Neuron (in vitro differentiated cells): ENCODE data around the gene ATXN7.

Experiments
- H2AFZ ChIP-seq: one replicate; pipeline ENCODE4 v1.6.1; 2013; ENCODE audit warnings: low read depth, mild to moderate bottlenecking, inconsistent platforms, low read length, moderate library complexity
- H3K27me3 ChIP-seq: one replicate; pipeline ENCODE4 v1.6.1; 2013; ENCODE audit warnings: low read length; ENCODE audit not compliant: insufficient read depth
- H3K36me3 ChIP-seq: one replicate; pipeline ENCODE4 v1.6.1; 2013; ENCODE audit warnings: low read length; ENCODE audit not compliant: insufficient read depth
- H3K4me1 ChIP-seq: one replicate; pipeline ENCODE4 v1.6.1; 2013; ENCODE audit warnings: low read length; ENCODE audit not compliant: insufficient read depth
- H3K4me3 ChIP-seq: 2 replicates; pipeline ENCODE4 v1.5.1; 2013; ENCODE audit warnings: mild to moderate bottlenecking, low read length, moderate library complexity
- H3K9me3 ChIP-seq: one replicate; pipeline ENCODE4 v1.6.1; 2013; ENCODE audit warnings: low read length

ATXN7 gene

DNA sequence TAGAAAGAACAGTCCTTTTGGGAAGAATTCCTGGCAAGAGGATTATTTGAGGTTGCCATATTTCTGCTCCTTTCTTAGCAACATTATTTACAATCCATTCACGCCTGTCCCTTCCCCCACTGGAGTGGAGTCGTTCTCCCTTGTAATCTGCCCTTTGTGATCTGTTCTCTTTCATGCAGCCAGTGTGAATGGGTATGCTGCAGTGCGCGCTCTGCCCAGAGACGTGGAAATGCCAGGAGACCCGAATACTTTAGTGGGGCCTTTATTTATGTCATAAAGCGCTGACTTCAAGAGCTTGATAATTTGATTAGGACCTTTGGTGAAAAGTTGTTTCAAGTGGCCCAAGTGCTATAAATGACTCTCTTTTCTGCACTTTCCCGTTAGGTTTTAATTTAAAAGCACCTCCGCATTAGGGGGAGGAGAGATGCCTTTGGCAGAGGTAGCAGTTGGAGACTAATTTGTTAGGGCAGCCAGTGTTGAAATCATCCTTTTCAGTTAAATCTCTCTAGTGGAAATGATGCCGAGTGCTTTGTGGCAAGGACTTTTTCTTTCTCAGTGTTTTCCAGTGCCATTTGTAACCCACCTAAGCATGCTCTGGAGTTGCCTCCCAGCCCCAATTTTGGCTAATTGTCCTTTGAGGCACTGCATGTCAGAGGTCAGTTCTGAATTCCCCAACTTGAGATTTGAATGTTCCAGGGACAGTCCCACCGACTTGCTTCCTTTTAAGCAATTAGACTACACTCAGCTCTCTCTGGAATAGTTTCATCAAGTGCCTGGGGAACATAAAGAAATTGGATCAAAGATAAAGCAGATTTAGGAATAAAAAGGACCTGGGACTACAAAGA is 107.2 kb downstream of the ATXN7 start:
- peak overlapping the region; percentile 26 for H3K4me3 ChIP-seq
- H2AFZ ChIP-seq: no peak overlapping the region
- peaks cover 68% of the 10 kb centered on the region for H3K4me1 ChIP-seq
- peaks cover 5% of the 10 kb centered on the region for H3K36me3 ChIP-seq
- no peaks in the 10 kb centered on the region for H3K27me3 ChIP-seq
- no peaks in the 10 kb centered on the region for H3K9me3 ChIP-seq

GRCh38 chr3:63972196-63972595 is 108.5 kb downstream of the ATXN7 start:
- Histone ChIP-seq H3K4me3 (no peak overlapping the region), H3K4me1 (peaks cover 71% of the 10 kb centered on the region), H3K27me3 (no peaks in the 10 kb centered on the region), H3K36me3 (peaks cover 5% of the 10 kb centered on the region), H3K9me3 (no peaks in the 10 kb centered on the region), H2AFZ (no peak overlapping the region)

- no peaks in the 10 kb centered on the region for H3K9me3 ChIP-seq
- H3K4me3 ChIP-seq: no peak overlapping the region
- H3K36me3 ChIP-seq: peaks cover 5% of the 10 kb centered on the region
- no peak overlapping the region for H2AFZ ChIP-seq
- H3K27me3 ChIP-seq: no peaks in the 10 kb centered on the region
- H3K4me1 ChIP-seq: peaks cover 69% of the 10 kb centered on the region
Observed at GRCh38 chr3:63972987-63973386, 109.3 kb downstream of the ATXN7 start.

DNA sequence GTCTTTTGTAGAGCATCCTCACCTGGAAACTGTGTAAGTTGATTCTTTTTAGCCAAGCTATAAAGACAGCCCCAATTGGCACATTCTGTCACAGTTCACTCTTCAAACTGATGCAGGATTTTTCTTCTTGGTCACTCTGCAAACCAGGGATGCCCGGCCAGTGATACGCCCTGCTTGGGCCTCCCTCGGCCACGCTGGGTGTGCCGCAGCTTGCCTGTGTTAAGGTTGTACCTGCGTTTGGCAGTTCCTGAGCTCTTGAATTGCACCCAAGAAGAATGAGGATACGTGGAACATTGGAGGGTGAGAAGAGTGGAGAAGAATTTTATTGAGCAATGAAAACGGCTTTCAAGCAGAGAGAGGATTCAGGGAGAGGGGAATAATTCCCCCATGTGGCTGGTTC is 109.7 kb downstream of the ATXN7 start:
- no peak overlapping the region for H3K4me3 ChIP-seq
- no peaks in the 10 kb centered on the region for H3K9me3 ChIP-seq
- no peaks in the 10 kb centered on the region for H3K27me3 ChIP-seq
- peaks cover 65% of the 10 kb centered on the region for H3K4me1 ChIP-seq
- no peak overlapping the region for H2AFZ ChIP-seq
- H3K36me3 ChIP-seq: peaks cover 5% of the 10 kb centered on the region

DNA sequence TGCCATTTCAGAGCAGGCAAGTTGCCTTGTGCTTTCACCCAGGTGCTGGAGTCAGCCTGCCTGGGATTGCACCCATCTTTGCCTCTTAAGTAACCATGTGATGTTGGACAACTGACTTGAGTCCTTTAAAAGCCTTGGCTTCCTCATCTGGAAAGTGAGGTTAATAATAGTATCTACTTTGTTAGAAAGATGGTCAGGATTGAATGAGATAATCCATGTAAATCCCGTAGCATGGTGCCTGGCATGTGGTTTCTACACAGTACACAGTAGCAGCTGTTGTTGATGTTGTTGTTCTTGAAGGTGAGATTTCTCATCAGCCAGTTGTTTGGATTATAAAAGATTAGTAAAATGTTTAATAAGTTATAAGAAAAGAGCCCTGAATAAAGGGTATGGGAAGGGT is 110.8 kb downstream of the ATXN7 start:
- Histone ChIP-seq H3K9me3 (no peaks in the 10 kb centered on the region), H3K27me3 (no peaks in the 10 kb centered on the region), H3K4me3 (no peak overlapping the region), H2AFZ (no peak overlapping the region), H3K4me1 (peaks cover 55% of the 10 kb centered on the region), H3K36me3 (peaks cover 5% of the 10 kb centered on the region)

DNA sequence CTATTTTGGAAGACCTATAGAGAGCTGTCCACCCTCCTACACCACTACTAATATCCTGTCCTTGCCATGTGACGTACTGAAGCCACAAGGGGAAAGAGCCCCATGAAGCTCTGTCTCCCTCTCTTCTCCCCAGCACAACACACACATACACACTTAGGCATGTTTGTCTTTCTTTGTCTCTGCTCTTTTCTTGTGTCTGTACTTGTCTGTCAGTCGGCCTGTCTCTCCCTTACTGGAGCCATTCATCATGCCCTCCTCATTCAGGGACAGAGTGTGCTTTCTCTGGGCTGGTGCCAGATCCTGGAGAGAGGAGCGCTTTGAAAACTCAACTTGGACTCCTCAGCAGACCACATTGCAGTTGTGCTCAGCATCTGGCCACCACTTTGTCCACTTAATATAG is 112.1 kb downstream of the ATXN7 start:
- H3K27me3 ChIP-seq: no peaks in the 10 kb centered on the region
- no peaks in the 10 kb centered on the region for H3K9me3 ChIP-seq
- H3K4me3 ChIP-seq: no peak overlapping the region
- peaks cover 13% of the 10 kb centered on the region for H3K36me3 ChIP-seq
- H3K4me1 ChIP-seq: peaks cover 42% of the 10 kb centered on the region
- H2AFZ ChIP-seq: no peak overlapping the region

- H3K4me3 ChIP-seq: no peak overlapping the region
Observed at GRCh38 chr3:63976161-63976871, 112.6 kb downstream of the ATXN7 start.

DNA sequence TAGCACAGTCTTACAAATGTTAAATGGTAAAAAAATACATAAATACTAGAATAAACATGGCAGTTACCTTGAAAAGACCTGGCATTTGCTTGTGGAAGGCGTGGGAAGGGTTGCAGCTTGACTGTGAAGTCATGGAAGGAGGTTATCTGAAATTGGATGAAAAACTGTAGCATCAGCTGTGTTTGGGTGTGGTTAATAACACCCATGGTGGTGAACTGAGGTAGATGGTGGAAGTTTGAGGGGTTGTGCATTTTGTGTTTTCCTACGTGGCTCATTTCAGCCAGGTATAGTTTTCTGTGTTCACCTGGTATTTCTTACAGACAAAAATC is 113.2 kb downstream of the ATXN7 start:
- H2AFZ ChIP-seq: no peak overlapping the region
- H3K4me3 ChIP-seq: no peak overlapping the region
- H3K4me1 ChIP-seq: peaks cover 32% of the 10 kb centered on the region
- no peaks in the 10 kb centered on the region for H3K9me3 ChIP-seq
- peaks cover 24% of the 10 kb centered on the region for H3K36me3 ChIP-seq
- H3K27me3 ChIP-seq: no peaks in the 10 kb centered on the region

More at GRCh38 chr3:63976161-63976871, 112.6 kb downstream of the ATXN7 start:
- Histone ChIP-seq H3K36me3 (peaks cover 19% of the 10 kb centered on the region), H3K4me1 (peaks cover 36% of the 10 kb centered on the region), H2AFZ (no peak overlapping the region), H3K27me3 (no peaks in the 10 kb centered on the region), H3K9me3 (no peaks in the 10 kb centered on the region)

- Histone ChIP-seq H3K4me1 (peaks cover 21% of the 10 kb centered on the region), H3K4me3 (no peak overlapping the region), H3K27me3 (no peaks in the 10 kb centered on the region), H3K36me3 (peaks cover 29% of the 10 kb centered on the region), H2AFZ (no peak overlapping the region), H3K9me3 (no peaks in the 10 kb centered on the region)
Observed at GRCh38 chr3:63977893-63978292, 114.2 kb downstream of the ATXN7 start.

GRCh38 chr3:63979093-63979885 is 115.6 kb downstream of the ATXN7 start:
- Histone ChIP-seq H2AFZ (no peak overlapping the region), H3K36me3 (peaks cover 32% of the 10 kb centered on the region), H3K4me3 (no peak overlapping the region), H3K4me1 (peaks cover 15% of the 10 kb centered on the region), H3K27me3 (no peaks in the 10 kb centered on the region), H3K9me3 (no peaks in the 10 kb centered on the region)

DNA sequence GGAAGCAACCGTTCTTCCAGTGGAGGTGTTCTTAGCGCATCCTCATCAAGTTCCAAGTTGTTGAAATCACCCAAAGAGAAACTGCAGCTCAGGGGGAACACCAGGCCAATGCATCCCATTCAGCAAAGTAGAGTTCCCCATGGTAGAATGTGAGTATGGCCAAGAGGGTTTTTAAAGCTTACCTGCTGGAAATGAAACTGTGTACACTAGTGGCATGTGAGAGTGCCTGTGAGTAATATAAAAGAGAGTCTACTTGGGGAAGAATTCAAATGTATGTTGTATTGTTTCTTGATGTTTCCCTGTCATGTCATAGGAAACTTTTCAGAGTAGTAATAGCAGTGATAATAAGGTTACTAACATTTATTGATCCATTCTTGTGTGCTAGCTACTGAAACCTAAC is 116.4 kb downstream of the ATXN7 start:
- Histone ChIP-seq H3K4me3 (no peak overlapping the region), H3K27me3 (no peaks in the 10 kb centered on the region), H2AFZ (no peak overlapping the region), H3K4me1 (peaks cover 15% of the 10 kb centered on the region), H3K9me3 (no peaks in the 10 kb centered on the region), H3K36me3 (peaks cover 37% of the 10 kb centered on the region)

DNA sequence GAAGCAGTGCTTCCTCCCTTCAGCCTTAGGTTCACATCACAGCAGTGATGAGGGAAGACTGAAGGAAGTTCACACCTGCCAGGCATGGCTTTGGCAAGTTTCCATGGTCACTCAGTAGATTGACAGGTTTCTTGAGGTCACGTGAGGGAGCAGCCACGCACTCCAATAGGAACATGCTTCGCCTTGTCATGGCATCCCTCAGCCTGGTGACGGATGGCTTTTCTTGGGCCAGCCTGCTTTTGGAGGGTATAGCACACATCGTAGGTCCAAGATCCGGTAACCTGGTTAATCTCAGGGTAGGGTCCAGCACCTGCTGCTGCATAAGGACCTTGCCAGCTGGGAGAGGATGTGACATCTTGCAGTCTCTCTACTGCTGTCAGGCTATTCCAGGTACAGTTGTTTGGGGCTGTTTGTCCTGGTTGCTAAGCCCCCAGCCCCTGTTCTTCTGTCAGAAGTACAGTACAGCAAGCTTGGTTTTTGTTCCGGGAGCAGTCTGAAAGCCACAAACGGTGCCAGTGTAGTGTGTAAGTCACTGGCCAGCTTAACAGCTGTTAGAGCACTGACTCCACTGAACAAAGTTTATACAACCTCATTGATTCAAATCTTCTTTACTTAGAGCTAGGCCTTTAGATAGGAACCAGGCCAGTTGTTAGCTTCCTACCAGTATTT is 117.3 kb downstream of the ATXN7 start:
- Histone ChIP-seq H3K9me3 (no peaks in the 10 kb centered on the region), H3K36me3 (peaks cover 39% of the 10 kb centered on the region), H2AFZ (no peak overlapping the region), H3K27me3 (no peaks in the 10 kb centered on the region), H3K4me3 (no peak overlapping the region), H3K4me1 (peaks cover 8% of the 10 kb centered on the region)
